WERI-Rb-1 (cell line): ENCODE data around the gene TTYH3.
A peak's percentile ranks its signal among the peaks of the same experiment; 100 is the strongest.
"Not testable (repeated sequence)": the region's sequence is repeated elsewhere in the genome, so short reads cannot be mapped to it uniquely, and the experiment has no call there.

Source experiments
- DNase-seq: peaks from one replicate; pipeline ENCODE4 v3.0.0-alpha.2; 2020
- H3K27ac ChIP-seq: fragments of 250-450 bp; sonication (Bioruptor Pico); 2 replicates; pipeline ENCODE4 v1.5.1; 2020; ENCODE audit warnings: mild to moderate bottlenecking, moderate library complexity
- H3K27me3 ChIP-seq: fragments of 250-450 bp; sonication (Bioruptor Pico); 2 replicates; pipeline ENCODE4 v1.5.1; 2021; ENCODE audit warnings: mild to moderate bottlenecking, low read depth, moderate library complexity; ENCODE audit not compliant: insufficient read depth, severe bottlenecking
- H3K36me3 ChIP-seq: fragments of 250-450 bp; sonication (Bioruptor Pico); 2 replicates; pipeline ENCODE4 v1.5.1; 2020; ENCODE audit warnings: mild to moderate bottlenecking, moderate library complexity
- H3K4me3 ChIP-seq: 2 replicates; pipeline ENCODE4 v1.5.1; 2011; ENCODE audit warnings: low read depth, mild to moderate bottlenecking, control low read depth, low read length
- H3K9me3 ChIP-seq: fragments of 250-450 bp; sonication (Bioruptor Pico); 2 replicates; pipeline ENCODE4 v1.5.1; 2021; ENCODE audit warnings: mild to moderate bottlenecking, moderate library complexity; ENCODE audit not compliant: severe bottlenecking
- CTCF ChIP-seq: IDR thresholded peaks from 2 replicates; pipeline ENCODE4 v1.5.1; 2011; ENCODE audit warnings: low read depth, mild to moderate bottlenecking, control low read depth, inconsistent platforms, low read length

Gene TTYH3

GRCh38 chr7:2605608-2606538, 25.9 kb upstream of the TTYH3 start:
- no peaks in the 10 kb centered on the region for H3K27me3 ChIP-seq
- no peaks in the 10 kb centered on the region for H3K9me3 ChIP-seq
- no peak for DNase-seq
- no peak overlapping the region for H3K4me3 ChIP-seq
- peaks cover 9% of the 10 kb centered on the region for H3K36me3 ChIP-seq
- TF ChIP-seq CTCF: no peak
- H3K27ac ChIP-seq: peak overlapping the region; percentile 65

- TF ChIP-seq CTCF: no peak
- 0 out of 2 replicates have a peak, but pooled peaks cover 6% of the 10 kb centered on the region for H3K36me3 ChIP-seq
- H3K27me3 ChIP-seq: no peaks in the 10 kb centered on the region
- peak overlapping the region; percentile 65 for H3K27ac ChIP-seq
- no peak overlapping the region for H3K4me3 ChIP-seq
- DNase-seq: peak; percentile 68
- H3K9me3 ChIP-seq: no peaks in the 10 kb centered on the region
Measured at GRCh38 chr7:2606539-2606936, 25.2 kb upstream of the TTYH3 start.

GRCh38 chr7:2607122-2607922, 24.5 kb upstream of the TTYH3 start:
- H3K27me3 ChIP-seq: no peaks in the 10 kb centered on the region
- peak overlapping the region; percentile 65 for H3K27ac ChIP-seq
- H3K9me3 ChIP-seq: no peaks in the 10 kb centered on the region
- peak; percentile 82 for DNase-seq
- no peak overlapping the region for H3K4me3 ChIP-seq
- TF ChIP-seq CTCF: no peak
- no peaks in the 10 kb centered on the region for H3K36me3 ChIP-seq

- no peak for TF ChIP-seq CTCF
- H3K36me3 ChIP-seq: no peaks in the 10 kb centered on the region
- H3K27me3 ChIP-seq: no peaks in the 10 kb centered on the region
- no peak overlapping the region for H3K4me3 ChIP-seq
- DNase-seq: no peak
- no peaks in the 10 kb centered on the region for H3K9me3 ChIP-seq
- peak overlapping the region; percentile 65 for H3K27ac ChIP-seq
Measured at GRCh38 chr7:2607923-2608904, 23.6 kb upstream of the TTYH3 start.

- peak; percentile 46 for TF ChIP-seq CTCF
- Histone ChIP-seq H3K36me3 (no peaks in the 10 kb centered on the region), H3K27ac (no peak overlapping the region), H3K4me3 (no peak overlapping the region), H3K27me3 (no peaks in the 10 kb centered on the region), H3K9me3 (no peaks in the 10 kb centered on the region)
- DNase-seq: peak; percentile 46
Measured at GRCh38 chr7:2608921-2609411, 22.8 kb upstream of the TTYH3 start.

- not testable (repeated sequence) for DNase-seq, H3K36me3 ChIP-seq, H3K27ac ChIP-seq, H3K9me3 ChIP-seq, H3K27me3 ChIP-seq, H3K4me3 ChIP-seq
Measured at GRCh38 chr7:2609646-2610045, 22.1 kb upstream of the TTYH3 start.
